ENCODE results near the gene AMZ1.

The AMZ1 gene

GRCh38 chr7:2730846-2731770 lies 43.1 kb downstream of the AMZ1 start:
- Histone ChIP-seq H3K79me2 (ENCODE audit: control insufficient read depth, insufficient read depth, low read length, poor library complexity) (peaks cover 17% of the 10 kb centered on the region), H3K9ac (ENCODE audit: low read length) (no peak overlapping the region), H4K91ac (ENCODE audit: low read depth, low read length) (peak overlapping the region; percentile 82), H3K4me1 (ENCODE audit: control insufficient read depth in 1 of 2, insufficient read depth in 2 of 2, low read length in 2 of 2) (peaks cover 49 to 57% of the 10 kb centered on the region in 2 experiments), H3K27me3 (ENCODE audit: insufficient read depth, low read length) (no peaks in the 10 kb centered on the region), H2AK5ac (ENCODE audit: low read length) (peak overlapping the region; percentile 26), H3K4ac (ENCODE audit: low read depth, low read length) (peak overlapping the region; percentile 17), H3K14ac (ENCODE audit: low read length) (peak overlapping the region; percentile 68), H3K79me1 (ENCODE audit: low read length) (peaks cover 31% of the 10 kb centered on the region), H4K8ac (ENCODE audit: low read depth, low read length) (peak overlapping the region; percentile 67), H3K36me3 (ENCODE audit: control insufficient read depth in 1 of 2, insufficient read depth in 2 of 2, low read length in 2 of 2) (peaks cover 37 to 50% of the 10 kb centered on the region in 2 experiments), H3K23ac (ENCODE audit: low read length) (no peak overlapping the region), H3K27ac (ENCODE audit: low read depth, low read length) (peak overlapping the region; percentile 85), H2BK120ac (ENCODE audit: insufficient read depth, low read length, poor library complexity) (peak overlapping the region; percentile 64), H2AFZ (ENCODE audit: insufficient read depth, low read length, poor library complexity) (no peak overlapping the region), H4K12ac (ENCODE audit: low read depth, low read length) (no peak overlapping the region), H2BK5ac (ENCODE audit: low read depth, low read length, poor library complexity) (peak overlapping the region; percentile 60), H3K9me3 (ENCODE audit: insufficient read depth, low read depth, low read length) (peaks cover 11% of the 10 kb centered on the region), H2BK12ac (ENCODE audit: low read length) (peak overlapping the region; percentile 63), H3K4me2 (ENCODE audit: low read length) (peak overlapping the region; percentile 42), H3K18ac (ENCODE audit: low read length) (peak overlapping the region; percentile 68), H3K4me3 (ENCODE audit: low read depth, low read length) (no peak overlapping the region)
- peak; percentile 73 to 82 for DNase-seq
- no CpG with 5 or more reads among the region's 45 CpGs for WGBS (ENCODE audit: extremely low coverage, insufficient coverage, insufficient read length)

- DNase-seq = no peak
- H4K91ac ChIP-seq (ENCODE audit: low read depth, low read length) = peak overlapping the region; percentile 45
- peaks cover 35 to 46% of the 10 kb centered on the region in 2 experiments for H3K36me3 ChIP-seq (ENCODE audit: control insufficient read depth in 1 of 2, insufficient read depth in 2 of 2, low read length in 2 of 2)
- peaks cover 54 to 61% of the 10 kb centered on the region in 2 experiments for H3K4me1 ChIP-seq (ENCODE audit: control insufficient read depth in 1 of 2, insufficient read depth in 2 of 2, low read length in 2 of 2)
- no peak overlapping the region for H3K9ac ChIP-seq (ENCODE audit: low read length)
- H2AFZ ChIP-seq (ENCODE audit: insufficient read depth, low read length, poor library complexity) = no peak overlapping the region
- peak overlapping the region; percentile 3 for H3K14ac ChIP-seq (ENCODE audit: low read length)
- no peak overlapping the region for H3K23ac ChIP-seq (ENCODE audit: low read length)
- peak overlapping the region; percentile 91 for H3K27ac ChIP-seq (ENCODE audit: low read depth, low read length)
- peaks cover 11% of the 10 kb centered on the region for H3K9me3 ChIP-seq (ENCODE audit: insufficient read depth, low read depth, low read length)
- H3K4me2 ChIP-seq (ENCODE audit: low read length) = no peak overlapping the region
- H4K12ac ChIP-seq (ENCODE audit: low read depth, low read length) = no peak overlapping the region
- peak overlapping the region; percentile 69 for H2BK5ac ChIP-seq (ENCODE audit: low read depth, low read length, poor library complexity)
- no peak overlapping the region for H4K8ac ChIP-seq (ENCODE audit: low read depth, low read length)
- H2AK5ac ChIP-seq (ENCODE audit: low read length) = no peak overlapping the region
- no peak overlapping the region for H3K18ac ChIP-seq (ENCODE audit: low read length)
- H2BK120ac ChIP-seq (ENCODE audit: insufficient read depth, low read length, poor library complexity) = peak overlapping the region; percentile 3
- peak overlapping the region; percentile 15 for H2BK12ac ChIP-seq (ENCODE audit: low read length)
- peak overlapping the region; percentile 48 for H3K4ac ChIP-seq (ENCODE audit: low read depth, low read length)
- WGBS (ENCODE audit: extremely low coverage, insufficient coverage, insufficient read length) = no CpG with 5 or more reads among the region's 9 CpGs
- no peak overlapping the region for H3K4me3 ChIP-seq (ENCODE audit: low read depth, low read length)
- H3K79me2 ChIP-seq (ENCODE audit: control insufficient read depth, insufficient read depth, low read length, poor library complexity) = peaks cover 22% of the 10 kb centered on the region
- H3K27me3 ChIP-seq (ENCODE audit: insufficient read depth, low read length) = no peaks in the 10 kb centered on the region
- H3K79me1 ChIP-seq (ENCODE audit: low read length) = peaks cover 35% of the 10 kb centered on the region
These were observed 44.4 kb downstream of the AMZ1 start for GRCh38 chr7:2732388-2732787.

GRCh38 chr7:2732959-2733584 lies 45.1 kb downstream of the AMZ1 start:
- peak; percentile 98 to 99 for DNase-seq
- Histone ChIP-seq H3K9me3 (ENCODE audit: insufficient read depth, low read depth, low read length) (peaks cover 11% of the 10 kb centered on the region), H2BK5ac (ENCODE audit: low read depth, low read length, poor library complexity) (peak overlapping the region; percentile 68), H4K8ac (ENCODE audit: low read depth, low read length) (no peak overlapping the region), H4K12ac (ENCODE audit: low read depth, low read length) (no peak overlapping the region), H3K27me3 (ENCODE audit: insufficient read depth, low read length) (no peaks in the 10 kb centered on the region), H4K91ac (ENCODE audit: low read depth, low read length) (peak overlapping the region; percentile 48), H3K36me3 (ENCODE audit: control insufficient read depth in 1 of 2, insufficient read depth in 2 of 2, low read length in 2 of 2) (peaks cover 35 to 45% of the 10 kb centered on the region in 2 experiments), H3K18ac (ENCODE audit: low read length) (no peak overlapping the region), H3K23ac (ENCODE audit: low read length) (no peak overlapping the region), H3K4ac (ENCODE audit: low read depth, low read length) (no peak overlapping the region), H2BK12ac (ENCODE audit: low read length) (no peak overlapping the region), H3K79me1 (ENCODE audit: low read length) (peaks cover 35% of the 10 kb centered on the region), H3K4me1 (ENCODE audit: control insufficient read depth in 1 of 2, insufficient read depth in 2 of 2, low read length in 2 of 2) (peaks cover 54 to 61% of the 10 kb centered on the region in 2 experiments), H2AFZ (ENCODE audit: insufficient read depth, low read length, poor library complexity) (no peak overlapping the region), H3K4me3 (ENCODE audit: low read depth, low read length) (no peak overlapping the region), H3K14ac (ENCODE audit: low read length) (no peak overlapping the region), H2BK120ac (ENCODE audit: insufficient read depth, low read length, poor library complexity) (peak overlapping the region; percentile 43), H3K9ac (ENCODE audit: low read length) (no peak overlapping the region), H3K27ac (ENCODE audit: low read depth, low read length) (peak overlapping the region; percentile 91), H2AK5ac (ENCODE audit: low read length) (no peak overlapping the region), H3K79me2 (ENCODE audit: control insufficient read depth, insufficient read depth, low read length, poor library complexity) (peaks cover 22% of the 10 kb centered on the region), H3K4me2 (ENCODE audit: low read length) (no peak overlapping the region)
- no CpG with 5 or more reads among the region's 18 CpGs for WGBS (ENCODE audit: extremely low coverage, insufficient coverage, insufficient read length)

GRCh38 chr7:2734084-2734686 lies 46.2 kb downstream of the AMZ1 start:
- H3K79me2 ChIP-seq (ENCODE audit: control insufficient read depth, insufficient read depth, low read length, poor library complexity) = peaks cover 28% of the 10 kb centered on the region
- peak overlapping the region; percentile 40 for H2AK5ac ChIP-seq (ENCODE audit: low read length)
- H3K27ac ChIP-seq (ENCODE audit: low read depth, low read length) = peak overlapping the region; percentile 91
- no peaks in the 10 kb centered on the region for H3K27me3 ChIP-seq (ENCODE audit: insufficient read depth, low read length)
- peak overlapping the region; percentile 70 for H3K18ac ChIP-seq (ENCODE audit: low read length)
- no peak overlapping the region for H2AFZ ChIP-seq (ENCODE audit: insufficient read depth, low read length, poor library complexity)
- no peak overlapping the region for H3K4me2 ChIP-seq (ENCODE audit: low read length)
- peak overlapping the region; percentile 60 for H4K91ac ChIP-seq (ENCODE audit: low read depth, low read length)
- H3K9ac ChIP-seq (ENCODE audit: low read length) = no peak overlapping the region
- peak overlapping the region; percentile 22 for H2BK5ac ChIP-seq (ENCODE audit: low read depth, low read length, poor library complexity)
- peaks cover 37 to 46% of the 10 kb centered on the region in 2 experiments for H3K36me3 ChIP-seq (ENCODE audit: control insufficient read depth in 1 of 2, insufficient read depth in 2 of 2, low read length in 2 of 2)
- no CpG with 5 or more reads among the region's 24 CpGs for WGBS (ENCODE audit: extremely low coverage, insufficient coverage, insufficient read length)
- peaks cover 50 to 60% of the 10 kb centered on the region in 2 experiments for H3K4me1 ChIP-seq (ENCODE audit: control insufficient read depth in 1 of 2, insufficient read depth in 2 of 2, low read length in 2 of 2)
- no peak overlapping the region for H2BK120ac ChIP-seq (ENCODE audit: insufficient read depth, low read length, poor library complexity)
- DNase-seq = no peak
- peak overlapping the region; percentile 42 for H2BK12ac ChIP-seq (ENCODE audit: low read length)
- no peak overlapping the region for H3K4me3 ChIP-seq (ENCODE audit: low read depth, low read length)
- peaks cover 11% of the 10 kb centered on the region for H3K9me3 ChIP-seq (ENCODE audit: insufficient read depth, low read depth, low read length)
- no peak overlapping the region for H4K12ac ChIP-seq (ENCODE audit: low read depth, low read length)
- peaks cover 38% of the 10 kb centered on the region for H3K79me1 ChIP-seq (ENCODE audit: low read length)
- H3K4ac ChIP-seq (ENCODE audit: low read depth, low read length) = peak overlapping the region; percentile 31
- peak overlapping the region; percentile 1 for H4K8ac ChIP-seq (ENCODE audit: low read depth, low read length)
- H3K23ac ChIP-seq (ENCODE audit: low read length) = no peak overlapping the region
- peak overlapping the region; percentile 67 for H3K14ac ChIP-seq (ENCODE audit: low read length)
